ENCODE results near the gene YWHAQ.
A peak's percentile ranks its signal among the peaks of the same experiment; 100 is the strongest.
"Not testable (repeated sequence)": the region's sequence is repeated elsewhere in the genome, so short reads cannot be mapped to it uniquely, and the experiment has no call there.

The YWHAQ gene

DNA sequence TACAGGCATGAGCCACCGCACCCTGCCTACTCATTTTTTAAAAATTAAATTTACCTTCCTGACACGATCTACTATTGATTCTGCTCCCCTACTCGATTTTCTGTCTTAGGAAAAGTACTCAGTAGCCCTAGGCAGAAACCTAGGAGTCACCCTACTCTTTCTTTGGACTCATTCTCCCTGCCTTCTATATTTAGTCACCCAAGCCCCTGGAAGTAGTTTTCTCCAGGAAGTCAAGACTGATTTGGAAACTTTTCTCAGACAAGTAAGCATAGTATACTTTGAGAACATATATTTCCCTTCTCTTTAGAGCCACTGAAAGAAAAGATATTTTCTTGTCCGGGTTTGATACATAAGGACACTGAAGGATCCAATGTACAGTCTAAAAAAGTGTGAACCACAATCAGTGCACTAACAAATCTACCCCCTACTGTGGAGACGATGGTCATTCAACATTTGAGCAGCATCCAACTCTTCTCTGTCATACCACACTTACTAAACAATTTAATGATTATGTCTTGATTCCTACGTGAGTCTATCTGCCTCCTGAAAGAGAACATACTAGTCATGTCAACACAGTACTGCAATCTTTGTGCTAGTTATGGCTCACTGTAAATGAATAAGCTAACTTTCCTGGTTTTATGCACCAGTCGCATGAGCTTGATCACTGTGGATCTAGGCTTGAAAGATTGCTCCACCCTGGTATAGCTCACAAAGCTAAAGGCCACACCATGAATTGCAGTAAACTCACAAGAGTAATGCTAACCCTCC is 19.8 kb downstream of the YWHAQ start:
- TF ChIP-seq, protein P1, sequence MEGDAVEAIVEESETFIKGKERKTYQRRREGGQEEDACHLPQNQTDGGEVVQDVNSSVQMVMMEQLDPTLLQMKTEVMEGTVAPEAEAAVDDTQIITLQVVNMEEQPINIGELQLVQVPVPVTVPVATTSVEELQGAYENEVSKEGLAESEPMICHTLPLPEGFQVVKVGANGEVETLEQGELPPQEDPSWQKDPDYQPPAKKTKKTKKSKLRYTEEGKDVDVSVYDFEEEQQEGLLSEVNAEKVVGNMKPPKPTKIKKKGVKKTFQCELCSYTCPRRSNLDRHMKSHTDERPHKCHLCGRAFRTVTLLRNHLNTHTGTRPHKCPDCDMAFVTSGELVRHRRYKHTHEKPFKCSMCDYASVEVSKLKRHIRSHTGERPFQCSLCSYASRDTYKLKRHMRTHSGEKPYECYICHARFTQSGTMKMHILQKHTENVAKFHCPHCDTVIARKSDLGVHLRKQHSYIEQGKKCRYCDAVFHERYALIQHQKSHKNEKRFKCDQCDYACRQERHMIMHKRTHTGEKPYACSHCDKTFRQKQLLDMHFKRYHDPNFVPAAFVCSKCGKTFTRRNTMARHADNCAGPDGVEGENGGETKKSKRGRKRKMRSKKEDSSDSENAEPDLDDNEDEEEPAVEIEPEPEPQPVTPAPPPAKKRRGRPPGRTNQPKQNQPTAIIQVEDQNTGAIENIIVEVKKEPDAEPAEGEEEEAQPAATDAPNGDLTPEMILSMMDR (IDR thresholded peaks at IDR 0.05; ENCODE audit: borderline replicate concordance, insufficient read depth, low read depth, low read length): no peak
- H3K4me3 ChIP-seq (ENCODE audit: low read depth, low read length): no peak overlapping the region

DNA sequence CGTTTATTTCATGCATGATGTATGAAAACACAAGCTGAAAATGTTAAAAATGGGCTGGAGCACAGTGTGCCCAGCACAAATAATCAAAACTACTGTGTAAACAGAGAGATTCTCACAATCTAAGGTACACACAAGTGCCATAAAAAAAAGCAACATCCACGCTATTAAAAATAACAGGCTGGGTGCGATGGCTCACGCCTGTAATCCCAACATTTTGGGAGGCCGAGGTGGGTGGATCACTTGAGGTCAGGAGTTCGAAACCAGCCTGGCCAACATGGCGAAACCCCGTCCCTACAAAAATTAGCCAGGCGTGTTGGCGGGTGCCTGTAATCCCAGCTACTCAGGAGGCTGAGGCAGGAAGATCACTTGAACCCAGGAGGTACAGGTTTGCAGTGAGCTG is 22.3 kb downstream of the YWHAQ start:
- peak overlapping the region; percentile 2 for H3K4me3 ChIP-seq (ENCODE audit: low read depth, low read length)

DNA sequence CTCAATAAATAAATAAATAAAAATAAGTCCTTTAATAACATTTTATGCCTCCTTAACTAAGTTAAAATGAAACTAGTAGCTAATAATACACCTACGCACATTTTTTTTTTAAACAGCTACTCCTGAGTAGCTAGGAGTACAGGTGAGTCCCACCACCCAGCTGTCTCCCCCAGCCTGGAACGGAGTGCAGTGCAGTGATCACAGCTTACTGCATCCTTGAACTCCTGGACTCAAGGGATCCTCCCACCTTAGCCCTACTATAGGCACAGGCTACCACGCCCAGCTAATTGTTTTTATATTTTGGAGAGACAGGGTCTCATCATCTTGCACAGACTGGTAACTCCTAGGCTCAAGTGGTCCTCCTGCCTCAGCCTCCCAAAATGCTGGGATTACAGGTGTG is 28.4 kb downstream of the YWHAQ start:
- TF ChIP-seq, protein P1 (IDR thresholded peaks at IDR 0.05; ENCODE audit: borderline replicate concordance, insufficient read depth, low read depth, low read length): no peak
- no peak overlapping the region for H3K4me3 ChIP-seq (ENCODE audit: low read depth, low read length)

DNA sequence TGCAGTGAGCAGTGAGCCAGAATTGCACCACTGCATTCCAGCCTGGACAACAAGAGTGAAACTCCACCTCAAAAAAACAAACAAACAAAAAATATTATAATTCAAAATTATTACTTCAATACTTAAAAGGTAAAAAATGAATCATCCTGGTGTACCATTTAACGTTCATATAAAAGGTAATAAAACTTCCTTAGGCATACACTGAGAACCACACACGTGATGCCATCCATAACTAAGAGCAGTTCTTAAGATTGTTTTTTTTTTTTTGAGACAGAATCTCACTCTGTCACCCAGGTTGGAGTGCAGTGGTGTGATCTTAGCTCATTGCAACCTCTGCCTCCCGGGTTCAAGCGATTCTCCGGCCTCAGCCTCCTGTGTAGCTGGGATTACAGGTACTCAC is 29.4 kb downstream of the YWHAQ start:
- TF ChIP-seq, protein P1 (IDR thresholded peaks at IDR 0.05; ENCODE audit: borderline replicate concordance, insufficient read depth, low read depth, low read length): no peak
- H3K4me3 ChIP-seq (ENCODE audit: low read depth, low read length): no peak overlapping the region

DNA sequence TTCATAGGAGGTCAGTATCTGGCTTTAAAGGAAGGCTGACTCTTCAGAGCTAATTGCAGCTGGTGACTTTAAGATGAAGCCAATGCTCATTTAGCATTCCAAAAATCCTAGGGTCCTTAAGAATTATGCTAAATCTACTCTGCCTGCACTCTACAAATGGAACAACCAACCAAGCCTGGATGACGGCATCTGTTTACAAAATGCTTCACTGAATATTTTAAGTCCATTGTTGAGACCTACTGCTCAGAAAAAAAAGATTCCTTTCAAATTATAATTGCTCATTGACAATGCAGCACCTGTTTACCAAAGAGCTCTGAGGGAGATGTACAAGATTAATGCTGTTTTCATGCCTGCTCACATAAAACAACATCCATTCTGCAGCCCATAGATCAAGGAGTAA is 31.4 kb downstream of the YWHAQ start:
- no peak overlapping the region for H3K4me3 ChIP-seq (ENCODE audit: low read depth, low read length)
- TF ChIP-seq, protein P1 (IDR thresholded peaks at IDR 0.05; ENCODE audit: borderline replicate concordance, insufficient read depth, low read depth, low read length): no peak

DNA sequence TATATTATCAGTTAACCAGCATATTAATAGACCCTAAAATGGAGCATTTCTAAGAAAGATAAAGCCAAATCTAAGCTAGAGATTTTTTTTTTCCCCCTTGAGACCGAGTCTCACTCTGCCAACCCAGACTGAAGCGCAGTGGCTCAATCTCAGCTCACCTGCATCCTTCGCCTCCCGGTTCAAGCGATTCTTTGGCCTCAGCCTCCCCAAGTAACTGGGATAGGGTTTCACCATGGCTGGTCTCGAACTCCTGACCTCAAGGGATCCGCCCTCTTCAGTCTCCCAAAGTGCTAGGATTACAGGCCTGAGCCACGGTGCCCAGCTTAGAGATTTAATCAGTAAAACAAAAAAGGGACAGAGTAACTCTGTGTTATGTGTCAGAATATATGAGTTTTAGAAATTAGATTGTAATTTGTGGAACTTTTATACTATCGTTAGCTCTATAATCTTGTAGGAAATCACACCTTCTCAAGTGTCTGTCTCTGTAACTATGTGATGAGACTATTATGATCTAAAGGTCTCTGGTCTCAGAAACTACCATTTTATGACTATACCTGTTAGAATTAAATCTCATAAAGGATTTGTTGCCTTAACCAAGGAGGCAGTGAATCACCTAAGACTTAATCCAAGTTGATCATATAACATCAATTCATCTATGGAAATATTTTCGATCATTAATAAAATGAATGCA is 34.0 kb downstream of the YWHAQ start:
- TF ChIP-seq, protein P1 (IDR thresholded peaks at IDR 0.05; ENCODE audit: borderline replicate concordance, insufficient read depth, low read depth, low read length): no peak
- H3K4me3 ChIP-seq (ENCODE audit: low read depth, low read length): no peak overlapping the region

DNA sequence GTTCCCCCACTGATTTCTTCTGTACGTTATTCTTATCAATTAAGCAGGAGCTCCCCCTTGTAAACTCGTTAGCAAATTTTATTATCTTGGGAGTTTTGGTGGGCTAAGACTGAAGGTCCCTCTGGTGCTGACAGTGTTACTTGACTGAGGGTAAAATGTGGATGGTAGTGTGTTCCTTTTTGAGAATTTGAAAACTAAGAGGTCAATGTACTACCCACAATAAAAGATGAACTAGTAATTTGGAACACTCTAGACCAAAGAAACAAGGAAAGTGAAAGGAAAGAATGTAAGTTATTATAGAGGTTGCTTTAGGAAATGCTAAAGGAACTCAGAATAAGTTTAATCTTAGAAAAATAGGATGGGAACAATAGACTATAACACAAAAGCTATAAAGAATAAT is 35.1 kb downstream of the YWHAQ start:
- TF ChIP-seq, protein P1 (IDR thresholded peaks at IDR 0.05; ENCODE audit: borderline replicate concordance, insufficient read depth, low read depth, low read length): no peak
- H3K4me3 ChIP-seq (ENCODE audit: low read depth, low read length): no peak overlapping the region

DNA sequence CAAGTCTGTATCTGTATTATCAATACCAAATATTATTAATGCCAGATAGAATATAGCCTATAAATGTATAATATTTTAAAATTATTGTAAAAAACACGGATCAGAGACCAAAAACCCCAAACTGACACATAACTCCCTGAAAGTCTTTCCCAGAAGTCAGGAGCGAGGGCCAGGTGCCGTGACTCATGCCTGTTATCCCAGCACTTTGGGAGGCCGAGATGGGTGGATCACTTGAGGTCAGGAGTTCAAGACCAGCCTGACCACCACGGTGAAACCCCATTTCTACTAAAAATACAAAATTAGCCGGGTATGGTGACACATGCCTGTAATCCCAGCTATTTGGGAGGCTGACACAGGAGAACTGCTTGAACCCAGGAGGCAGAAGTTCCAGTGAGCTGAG is 35.5 kb downstream of the YWHAQ start:
- not testable (repeated sequence) for H3K4me3 ChIP-seq (ENCODE audit: low read depth, low read length)

Data from GM12875 (cell line).